OCI-LY3 (cell line): ENCODE data around the gene ATP10B.

ENCODE experiments used
- CTCF ChIP-seq: fragments of 200-600, 300-600 bp; sonication (generic); IDR thresholded peaks from 2 replicates; pipeline ENCODE4 v1.5.1; 2014; ENCODE audit warnings: antibody characterized with exemption, low read length, low read depth
- EZH2phosphoT487 ChIP-seq: fragments of 200-600 bp; shearing (Covaris generic); IDR thresholded peaks from 2 replicates; pipeline ENCODE4 v1.6.1; 2018; ENCODE audit warnings: antibody characterized with exemption, mixed run types, low read depth

- TF ChIP-seq CTCF (no peak), EZH2phosphoT487 (no peak)
Observed at GRCh38 chr5:160602744-160603143, 249.3 kb downstream of the ATP10B start.
